Nephron (organoid): ENCODE measurements around the gene SATB2.
A peak's percentile ranks its signal among the peaks of the same experiment; 100 is the strongest.

Experiments
- H3K27ac Mint-ChIP-seq, 3 experiments: 2 replicates each; pipeline ENCODE4 v1.8.0; 2020; ENCODE audit warnings: mixed read lengths in 3 of 3, mild to moderate bottlenecking in 2 of 3, moderate library complexity in 1 of 3
- H3K27me3 Mint-ChIP-seq: 2 replicates; pipeline ENCODE4 v1.8.0; 2021; ENCODE audit warnings: low read depth, mild to moderate bottlenecking, moderate library complexity, mixed read lengths
- H3K36me3 Mint-ChIP-seq: 2 replicates; pipeline ENCODE4 v1.8.0; 2020; ENCODE audit warnings: low read depth, mixed read lengths
- H3K4me1 Mint-ChIP-seq: 2 replicates; pipeline ENCODE4 v1.8.0; 2020; ENCODE audit warnings: mixed read lengths
- H3K4me3 Mint-ChIP-seq, 3 experiments: 2 replicates each; pipeline ENCODE4 v1.8.0; 2020; ENCODE audit warnings: mild to moderate bottlenecking in 3 of 3, mixed read lengths in 3 of 3, moderate library complexity in 2 of 3
- H3K9me3 Mint-ChIP-seq: 2 replicates; pipeline ENCODE4 v1.8.0; 2020; ENCODE audit warnings: mixed read lengths
- CTCF ChIP-seq, 3 experiments: fragments of 200-600 bp; sonication (generic); IDR thresholded peaks; one replicate each; pipeline ENCODE4 v1.5.0; 2021; ENCODE audit warnings: antibody characterized with exemption in 3 of 3; ENCODE audit not compliant: unreplicated experiment in 3 of 3

SATB2 gene

GRCh38 chr2:199316851-199317250, 140.9 kb downstream of the SATB2 start:
- no peak overlapping the region for H3K4me3 Mint-ChIP-seq
- TF ChIP-seq CTCF (IDR thresholded peaks at IDR 0.05; ENCODE audit: unreplicated experiment in 3 of 3): no peak

DNA sequence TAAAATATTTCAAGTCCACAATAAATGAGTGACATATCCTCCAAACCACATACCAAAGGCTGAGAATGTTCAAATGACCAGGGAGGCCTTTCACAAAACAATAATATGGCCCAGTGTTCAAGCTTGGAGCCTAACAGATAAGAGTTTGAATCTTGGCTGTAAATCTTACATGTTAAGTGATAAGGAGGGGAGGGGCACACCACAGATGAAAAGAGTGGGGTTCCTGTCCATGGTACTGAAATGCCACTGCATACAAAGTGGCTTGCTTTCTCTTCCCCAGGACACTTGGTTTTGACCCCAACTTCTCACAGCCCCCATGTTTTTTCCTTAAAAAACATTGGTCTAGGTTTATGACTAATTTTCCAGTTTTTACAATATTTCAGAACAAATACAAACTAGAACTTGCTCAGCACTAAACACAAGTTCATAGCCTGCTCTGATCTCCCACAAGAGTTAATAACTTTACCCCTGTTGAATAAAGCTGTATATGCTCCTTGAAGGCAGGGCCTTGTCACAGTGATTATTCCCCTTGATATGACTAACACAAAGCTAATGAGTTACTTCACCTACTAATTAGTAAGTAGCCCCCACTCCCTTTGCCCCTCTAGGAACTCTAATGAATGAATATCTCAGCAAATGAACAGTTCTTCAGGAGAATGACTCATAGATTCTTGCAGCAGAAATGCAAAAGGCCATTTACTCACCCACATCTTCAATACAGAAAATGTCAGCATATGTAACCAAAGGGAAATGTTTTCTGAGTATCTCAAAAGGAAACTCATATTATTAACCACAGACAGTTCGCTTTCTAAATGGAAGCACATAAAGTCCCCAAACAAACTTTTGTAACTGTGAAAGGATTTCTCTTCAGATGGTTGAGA, 142.2 kb downstream of the SATB2 start:
- Mint-ChIP-seq H3K9me3 (no peaks in the 10 kb centered on the region), H3K4me3 (no peak overlapping the region), H3K4me1 (no peaks in the 10 kb centered on the region), H3K27ac (no peak overlapping the region), H3K27me3 (peaks cover 19% of the 10 kb centered on the region), H3K36me3 (peaks cover 4% of the 10 kb centered on the region)
- no peak for TF ChIP-seq CTCF (IDR thresholded peaks at IDR 0.05; ENCODE audit: unreplicated experiment in 3 of 3)

More at GRCh38 chr2:199316851-199317250, 140.9 kb downstream of the SATB2 start:
- peaks cover 19% of the 10 kb centered on the region for H3K27me3 Mint-ChIP-seq
- no peak overlapping the region for H3K27ac Mint-ChIP-seq
- H3K4me1 Mint-ChIP-seq: no peaks in the 10 kb centered on the region
- peaks cover 4% of the 10 kb centered on the region for H3K36me3 Mint-ChIP-seq
- H3K9me3 Mint-ChIP-seq: no peaks in the 10 kb centered on the region

- H3K27me3 Mint-ChIP-seq: peaks cover 19% of the 10 kb centered on the region
Measured at GRCh38 chr2:199312931-199313330, 144.8 kb downstream of the SATB2 start.

DNA sequence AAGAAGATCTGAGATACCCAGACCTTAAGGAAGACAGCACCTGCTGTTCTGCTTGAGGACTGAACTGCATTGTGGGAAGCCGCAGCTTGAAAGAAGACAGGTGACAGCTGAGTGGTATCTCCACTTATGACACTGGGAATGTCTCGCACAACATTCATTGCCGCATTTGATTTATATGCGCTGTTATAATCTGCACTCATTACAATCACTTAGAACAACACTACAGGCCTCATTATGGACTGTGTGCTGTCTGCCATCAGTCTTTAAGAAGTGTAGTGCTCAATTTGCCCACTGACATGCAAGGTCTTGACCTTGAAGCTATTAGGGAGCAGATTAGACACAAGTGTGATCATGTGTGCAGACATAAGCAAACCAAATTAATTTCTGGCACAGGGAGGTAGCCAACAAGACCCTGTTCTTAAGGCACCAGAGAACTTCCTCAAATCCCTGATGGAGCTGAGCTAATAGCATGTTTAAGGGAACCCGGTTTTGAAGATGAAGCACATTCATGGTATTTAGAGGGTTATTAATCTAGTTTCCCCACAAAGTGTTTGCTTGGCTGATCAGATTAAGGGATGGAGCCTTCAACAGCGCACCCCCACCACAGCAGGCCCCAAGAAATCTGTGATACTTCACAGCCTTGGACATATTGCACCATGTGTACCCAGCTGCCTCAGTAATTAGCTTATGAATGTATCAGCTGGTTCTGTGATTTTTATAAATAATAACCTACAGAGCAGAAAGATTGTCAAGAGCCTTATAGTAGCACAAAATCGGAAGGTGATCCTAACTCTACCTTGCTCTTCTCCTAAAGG, 146.8 kb downstream of the SATB2 start:
- Mint-ChIP-seq H3K36me3 (peaks cover 23% of the 10 kb centered on the region), H3K27me3 (peaks cover 13% of the 10 kb centered on the region), H3K4me1 (peaks cover 23% of the 10 kb centered on the region), H3K4me3 (no peak overlapping the region), H3K27ac (no peak overlapping the region), H3K9me3 (no peaks in the 10 kb centered on the region)
- TF ChIP-seq CTCF (IDR thresholded peaks at IDR 0.05; ENCODE audit: unreplicated experiment in 3 of 3): no peak

More at GRCh38 chr2:199312931-199313330, 144.8 kb downstream of the SATB2 start:
- Mint-ChIP-seq H3K4me1 (peaks cover 15% of the 10 kb centered on the region), H3K4me3 (no peak overlapping the region), H3K27ac (no peak overlapping the region), H3K36me3 (peaks cover 16% of the 10 kb centered on the region), H3K9me3 (no peaks in the 10 kb centered on the region)
- TF ChIP-seq CTCF (IDR thresholded peaks at IDR 0.05; ENCODE audit: unreplicated experiment in 3 of 3): no peak

- peaks cover 23% of the 10 kb centered on the region for H3K4me1 Mint-ChIP-seq
- peak overlapping the region in 1 of 3 experiments; percentile 8 for H3K27ac Mint-ChIP-seq
- peaks cover 13% of the 10 kb centered on the region for H3K27me3 Mint-ChIP-seq
- H3K9me3 Mint-ChIP-seq: no peaks in the 10 kb centered on the region
- no peak for TF ChIP-seq CTCF (IDR thresholded peaks at IDR 0.05; ENCODE audit: unreplicated experiment in 3 of 3)
- peaks cover 19% of the 10 kb centered on the region for H3K36me3 Mint-ChIP-seq
- no peak overlapping the region for H3K4me3 Mint-ChIP-seq
Measured at GRCh38 chr2:199309973-199310372, 147.8 kb downstream of the SATB2 start.
